ENCODE results near the gene REV3L.
"Not testable (repeated sequence)": the region's sequence is repeated elsewhere in the genome, so short reads cannot be mapped to it uniquely, and the experiment has no call there.

Gene REV3L

DNA sequence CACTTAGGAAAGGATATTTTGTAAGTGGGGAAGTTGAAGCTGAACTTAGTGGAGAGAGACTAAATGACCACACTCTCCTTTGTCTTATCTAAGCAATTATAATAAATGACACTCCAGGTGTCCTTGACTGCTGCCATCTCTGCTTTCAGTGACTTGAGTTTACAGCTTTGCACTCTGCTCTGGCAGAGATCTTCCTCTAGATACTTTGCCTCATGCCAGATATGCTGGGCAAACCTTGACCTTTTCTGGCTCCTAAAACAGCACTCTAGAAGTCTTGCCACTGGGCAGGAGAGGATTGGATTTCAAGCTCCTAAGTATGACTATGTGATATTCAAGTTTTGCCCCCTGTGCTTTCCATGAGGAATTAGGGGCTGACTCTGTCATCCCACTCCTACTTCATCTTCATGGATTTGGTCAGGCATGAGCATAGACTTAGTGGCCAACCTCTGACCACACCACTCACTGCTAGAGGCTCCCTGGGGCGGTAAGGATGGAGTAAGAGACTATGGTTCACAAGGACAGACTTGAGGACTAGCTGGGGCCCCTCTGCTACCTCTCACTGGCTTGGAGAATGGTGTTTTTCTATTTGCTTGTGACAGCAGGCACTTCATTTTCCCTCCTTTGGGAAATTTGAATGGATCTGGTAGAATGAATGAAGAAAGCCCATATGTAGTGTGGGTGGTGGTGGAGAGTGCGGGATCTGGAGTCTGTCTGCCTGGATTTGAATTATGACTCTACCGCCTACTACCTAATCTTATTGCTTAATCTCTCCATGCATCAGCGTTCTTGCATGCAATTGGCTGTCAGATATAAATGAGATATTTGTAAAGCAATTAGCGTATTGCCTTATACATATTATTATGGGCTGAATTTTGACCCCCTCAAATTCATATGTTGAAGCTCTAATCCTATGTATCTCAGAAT, 191.4 kb downstream of the REV3L start:
- no peak for DNase-seq (ENCODE audit: low read depth)

DNA sequence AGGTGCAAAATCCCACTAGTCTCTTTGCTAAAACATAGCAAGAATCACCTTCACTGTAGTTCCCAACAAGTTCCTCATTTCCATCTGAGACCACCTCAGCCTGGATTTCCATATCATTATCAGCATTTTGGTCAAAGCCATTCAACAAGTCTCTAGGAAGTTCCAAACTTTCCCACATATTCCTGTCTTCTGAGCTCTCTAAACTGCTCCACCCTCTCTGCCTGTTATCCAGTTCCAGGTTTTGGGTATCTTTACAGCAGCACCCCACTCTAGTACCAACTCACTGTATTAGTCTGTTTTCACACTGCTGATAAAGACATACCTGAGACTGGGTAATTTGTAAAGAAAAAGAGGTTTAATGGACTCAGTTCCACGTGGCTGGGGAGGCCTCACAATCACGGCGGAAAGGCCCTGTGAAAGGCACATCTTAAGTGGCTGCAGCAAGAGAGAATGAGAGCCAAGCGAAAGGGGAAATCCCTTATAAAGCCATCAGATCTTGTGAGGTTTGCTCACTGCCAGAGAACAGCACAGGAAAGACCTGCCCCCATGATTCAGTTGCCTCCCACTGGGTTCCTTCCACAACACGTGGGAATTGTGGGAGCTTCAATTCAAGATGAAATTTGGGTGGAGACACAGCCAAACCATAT, 192.2 kb downstream of the REV3L start:
- DNase-seq (ENCODE audit: low read depth): not testable (repeated sequence)

DNA sequence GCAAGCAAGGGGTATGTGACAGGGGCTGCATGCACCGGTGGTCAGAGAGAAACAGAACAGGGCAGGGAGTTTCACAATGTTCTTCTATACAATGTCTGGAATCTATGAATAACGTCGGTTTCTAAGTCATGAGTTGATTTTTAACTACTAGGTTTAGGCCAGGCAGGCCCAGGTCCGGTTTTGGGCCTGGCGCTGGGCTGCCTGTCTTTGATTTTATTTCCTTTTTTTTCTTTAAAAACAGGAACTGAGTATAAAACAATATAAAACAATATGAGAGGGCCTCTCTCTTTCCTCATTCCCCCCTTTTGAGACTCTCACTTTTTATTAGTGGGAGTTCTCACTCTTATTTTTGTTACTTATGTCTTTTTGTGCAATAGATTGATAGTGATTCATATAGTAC, 198.7 kb downstream of the REV3L start:
- DNase-seq (ENCODE audit: low read depth): not testable (repeated sequence)

DNA sequence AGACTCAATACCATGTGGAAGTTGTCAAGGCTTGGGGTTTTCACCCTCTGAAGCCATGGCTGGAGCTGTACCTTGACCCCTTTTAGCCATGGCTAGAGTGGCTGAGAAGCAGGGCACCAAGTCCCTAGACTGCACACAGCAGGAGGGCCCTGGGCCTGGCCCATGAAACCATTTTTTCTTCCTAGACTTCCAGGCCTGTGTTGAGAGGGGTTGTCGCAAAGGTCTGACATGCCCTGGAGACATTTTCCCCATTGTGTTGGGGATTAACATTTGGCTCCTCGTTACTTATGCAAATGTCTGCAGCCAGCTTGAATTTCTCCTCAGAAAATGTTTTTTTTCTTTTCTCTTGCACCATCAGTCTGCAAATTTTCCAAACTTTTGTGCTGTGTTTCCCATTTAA, 199.3 kb downstream of the REV3L start:
- DNase-seq (ENCODE audit: low read depth): no peak

DNA sequence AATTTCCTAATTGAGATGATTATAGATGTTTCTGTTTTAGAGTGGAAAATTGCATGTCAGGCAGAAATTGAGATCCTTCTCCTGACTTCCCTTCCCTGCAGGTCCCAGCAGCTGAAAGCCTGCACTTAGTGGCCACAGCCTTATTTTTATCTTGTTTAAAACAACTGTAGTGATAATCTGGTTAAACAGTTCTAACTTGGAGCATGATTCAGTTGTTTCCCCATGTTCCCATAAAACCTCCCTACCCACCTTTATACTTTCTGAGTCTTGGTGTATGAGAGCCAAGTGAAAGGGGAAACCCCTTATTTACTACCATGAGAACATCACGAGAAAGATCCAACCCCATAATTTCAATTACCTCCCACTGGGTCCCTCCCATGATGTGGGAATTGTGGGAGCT, 200.5 kb downstream of the REV3L start:
- no peak for DNase-seq (ENCODE audit: low read depth)

- no peak for DNase-seq (ENCODE audit: low read depth)
These were observed 202.5 kb downstream of the REV3L start for GRCh38 chr6:111280445-111280955.

GRCh38 chr6:111278731-111279130, 204.3 kb downstream of the REV3L start:
- DNase-seq (ENCODE audit: low read depth): no peak

DNA sequence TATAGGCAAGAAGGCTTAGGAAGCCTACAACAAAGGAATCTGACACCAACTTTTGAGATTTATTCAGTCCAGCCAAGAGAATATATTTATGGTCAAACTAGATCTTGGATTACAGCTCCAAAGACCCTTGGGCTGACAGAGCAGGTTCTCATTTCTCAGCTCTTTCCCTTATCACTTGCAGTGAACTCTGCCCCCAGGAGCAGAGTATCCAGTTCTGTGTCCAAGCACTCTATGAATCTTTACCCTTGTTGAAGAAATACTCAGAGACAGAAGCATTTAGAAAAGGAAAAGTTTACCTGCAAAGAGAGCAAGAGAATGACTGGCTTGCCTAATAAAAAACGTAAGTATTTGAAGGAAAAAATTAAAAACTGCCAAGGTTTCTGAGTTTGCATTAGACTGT, 205.2 kb downstream of the REV3L start:
- DNase-seq (ENCODE audit: low read depth): no peak

DNA sequence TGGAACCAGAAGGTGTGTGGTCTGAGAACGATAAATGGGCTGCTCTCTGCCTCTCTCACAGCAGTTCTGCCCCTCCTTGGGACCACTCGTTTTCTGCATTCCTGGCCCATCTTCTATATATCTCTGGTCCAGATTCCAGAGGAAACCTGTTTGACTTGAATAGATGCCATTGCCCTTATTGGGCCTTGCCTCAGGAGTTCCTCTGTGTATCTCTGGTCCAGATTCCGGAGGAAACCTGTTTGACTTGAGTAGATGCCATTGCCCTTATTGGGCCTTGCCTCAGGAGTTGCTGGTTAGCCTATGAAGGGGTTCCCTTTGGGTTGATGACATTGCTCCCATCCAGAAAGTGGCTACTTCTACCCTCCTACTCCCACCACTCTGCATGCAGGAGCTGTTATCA, 206.3 kb downstream of the REV3L start:
- DNase-seq (ENCODE audit: low read depth): no peak

DNA sequence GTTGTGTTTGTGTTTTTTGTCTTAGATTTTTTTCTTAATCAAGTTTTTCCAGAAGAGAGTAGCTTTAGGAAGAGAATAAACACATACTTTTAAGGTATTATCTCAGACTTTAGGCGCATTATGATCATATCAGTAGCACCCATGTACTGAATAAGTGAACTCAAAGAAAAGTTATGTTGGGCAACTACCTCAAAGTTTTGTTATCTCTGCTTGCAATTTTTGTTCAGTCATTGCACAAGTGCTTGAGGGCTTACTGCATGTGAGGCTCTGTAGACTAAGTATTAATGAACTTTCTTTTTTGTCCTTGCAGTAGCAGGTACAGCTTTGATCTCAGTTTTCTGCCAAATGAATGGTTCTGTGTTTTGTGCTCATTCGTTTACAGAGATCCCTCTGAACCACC, 206.7 kb downstream of the REV3L start:
- no peak for DNase-seq (ENCODE audit: low read depth)

GRCh38 chr6:111274593-111275217, 208.3 kb downstream of the REV3L start:
- no peak for DNase-seq (ENCODE audit: low read depth)

DNA sequence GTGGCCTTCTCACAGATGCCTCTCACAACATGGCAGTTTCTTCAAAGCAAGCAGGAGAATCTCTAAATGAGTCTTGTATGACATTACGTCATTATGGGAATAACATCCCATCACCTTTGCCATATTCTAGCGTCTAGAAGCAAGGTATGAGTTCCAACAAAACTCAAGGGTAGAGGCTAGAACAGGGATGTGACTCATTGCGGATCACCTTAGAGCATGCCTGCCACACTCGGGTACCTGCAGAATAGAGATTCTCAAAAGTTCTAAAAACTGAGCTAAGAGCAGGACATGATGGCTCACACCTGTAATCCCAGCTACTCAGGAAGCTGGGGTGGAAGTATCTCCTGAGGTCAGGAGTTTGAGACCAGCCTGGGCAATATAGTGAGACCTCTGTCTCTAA, 212.9 kb downstream of the REV3L start:
- DNase-seq (ENCODE audit: low read depth): no peak

DNA sequence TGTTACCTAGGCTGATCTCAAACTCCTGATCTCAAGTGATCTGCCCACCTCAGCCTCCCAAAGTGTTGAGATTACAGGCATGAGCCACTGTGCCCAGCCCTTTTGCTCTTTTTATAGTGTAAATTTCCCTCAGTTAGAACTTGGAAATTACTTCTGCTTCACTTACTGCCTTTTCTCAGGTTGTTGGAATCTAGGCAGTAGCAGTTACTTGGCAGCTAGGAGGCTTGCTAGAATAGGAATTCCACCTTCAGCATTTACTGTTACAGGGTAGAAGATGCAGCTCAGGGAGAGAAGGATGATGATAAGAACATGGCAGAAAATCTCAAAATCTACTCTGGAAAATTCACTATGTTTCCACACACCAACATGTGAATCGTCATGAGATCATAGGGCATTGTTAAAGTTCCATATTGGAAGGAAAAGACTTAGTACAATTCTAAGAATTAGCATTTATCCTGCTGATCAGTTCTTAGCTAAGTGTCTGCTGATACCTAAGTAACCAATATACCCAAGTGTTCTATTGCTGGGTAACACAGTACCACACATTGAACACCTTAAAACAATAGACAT, 213.5 kb downstream of the REV3L start:
- DNase-seq (ENCODE audit: low read depth): no peak

DNA sequence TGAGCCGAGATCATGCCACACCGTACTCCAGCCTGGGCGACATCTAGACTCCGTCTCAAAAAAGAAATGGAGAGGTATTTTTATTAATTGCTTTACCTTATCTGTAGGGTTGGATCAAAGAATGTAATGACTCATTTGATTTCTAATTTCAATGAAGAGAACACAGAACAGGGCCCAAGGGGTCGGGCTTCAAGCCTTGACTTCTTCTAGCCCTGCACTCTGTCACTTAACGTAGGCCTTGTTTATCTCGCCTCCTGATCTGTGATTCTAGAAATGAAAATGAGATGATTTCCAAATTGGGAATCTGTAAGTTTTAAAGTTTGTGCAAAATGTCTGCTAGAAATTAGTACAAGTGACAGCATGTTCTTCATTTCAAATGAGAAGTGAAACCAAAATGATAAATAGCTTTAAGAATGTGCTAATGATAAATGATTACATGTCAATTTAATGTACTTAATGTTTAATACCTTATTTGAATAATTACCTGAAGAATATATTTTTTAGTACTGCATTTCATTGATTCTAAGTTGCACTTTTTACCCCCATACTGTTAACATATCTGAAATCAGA, 215.2 kb downstream of the REV3L start:
- no peak for DNase-seq (ENCODE audit: low read depth)

DNA sequence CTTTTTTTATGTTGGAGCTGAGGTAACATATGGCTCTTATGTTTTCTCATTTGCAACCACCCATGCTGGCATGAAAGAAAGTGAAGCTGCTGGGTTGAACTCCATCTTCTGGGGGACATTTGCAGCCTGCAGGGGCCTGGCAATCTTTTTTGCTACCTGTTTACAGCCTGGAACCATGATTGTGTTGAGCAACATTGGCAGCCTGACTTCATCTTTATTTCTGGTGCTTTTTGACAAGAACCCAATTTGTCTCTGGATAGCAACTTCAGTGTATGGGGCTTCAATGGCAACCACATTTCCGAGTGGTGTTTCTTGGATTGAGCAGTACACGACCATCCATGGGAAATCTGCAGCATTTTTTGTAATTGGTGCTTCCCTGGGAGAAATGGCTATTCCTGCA, 216.7 kb downstream of the REV3L start:
- no peak for DNase-seq (ENCODE audit: low read depth)

DNA sequence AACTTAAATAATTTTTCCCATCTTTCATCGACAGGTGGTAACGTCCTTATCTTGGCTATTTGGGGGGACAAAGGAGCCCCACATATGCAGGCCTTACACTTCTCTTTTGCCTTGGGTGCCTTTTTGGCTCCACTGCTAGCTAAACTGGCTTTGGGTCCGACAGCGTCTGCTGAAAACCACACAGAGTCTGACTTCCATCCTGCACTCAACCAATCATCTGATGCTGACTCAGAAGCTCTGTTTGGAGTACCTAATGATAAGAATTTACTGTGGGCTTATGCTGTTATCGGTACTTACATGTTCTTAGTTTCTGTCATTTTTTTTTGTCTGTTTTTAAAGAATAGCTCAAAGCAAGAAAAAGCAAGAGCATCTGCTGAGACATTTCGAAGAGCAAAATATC, 217.2 kb downstream of the REV3L start:
- DNase-seq (ENCODE audit: low read depth): no peak

DNA sequence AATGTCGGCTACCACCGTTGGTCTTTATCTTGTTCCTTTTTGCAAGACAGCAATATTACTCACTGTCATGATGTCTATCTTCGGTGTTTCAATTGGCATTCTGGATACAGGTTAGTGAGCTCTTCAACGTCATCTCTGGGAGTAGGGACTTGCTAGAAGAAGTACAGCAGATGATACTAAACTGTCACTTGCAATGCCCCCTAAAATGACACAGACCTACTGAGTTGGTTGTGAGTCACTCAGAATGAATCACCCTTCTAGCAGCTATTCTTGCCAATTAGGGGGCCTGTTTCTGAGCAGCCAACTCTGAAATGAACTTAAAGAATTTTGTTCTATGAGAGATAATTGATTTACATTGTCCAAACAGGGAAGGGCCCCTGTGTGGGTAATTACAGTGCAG, 219.2 kb downstream of the REV3L start:
- no peak for DNase-seq (ENCODE audit: low read depth)

DNA sequence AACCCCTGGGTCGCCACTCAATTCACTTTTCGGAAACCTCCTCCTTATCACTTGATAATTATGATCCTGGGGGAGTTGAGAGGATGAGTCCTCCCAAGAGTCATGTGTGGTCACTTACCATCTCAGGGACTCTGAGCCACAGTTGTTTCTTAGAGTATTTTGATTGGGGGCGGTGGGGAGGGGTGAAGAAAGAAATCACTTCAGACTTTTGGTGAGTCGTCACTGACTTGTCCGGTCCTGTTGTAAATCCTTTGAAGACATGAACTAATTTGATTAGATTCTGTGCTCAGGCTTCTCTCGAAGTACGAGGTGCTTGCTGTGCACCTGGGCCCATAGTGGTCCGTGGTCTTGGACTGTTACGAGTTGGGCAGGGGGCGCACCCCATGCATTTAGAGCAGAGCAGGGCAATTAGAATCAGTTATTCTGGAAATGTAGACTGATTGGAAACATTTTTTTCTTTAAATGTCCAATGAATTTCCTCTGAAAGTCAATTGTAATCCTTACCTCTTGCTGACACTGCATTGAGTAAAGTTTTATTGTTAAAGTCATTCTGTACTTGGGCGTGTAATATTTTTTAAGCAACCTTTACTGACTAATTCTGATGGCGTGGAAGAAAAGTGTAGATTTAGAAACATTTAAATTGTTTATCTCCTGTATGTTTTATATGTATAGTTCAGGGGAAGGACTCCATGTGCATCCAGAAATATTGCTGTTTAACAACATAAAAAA, 222.3 kb downstream of the REV3L start:
- DNase-seq (ENCODE audit: low read depth): no peak

GRCh38 chr6:111259089-111259831, 223.8 kb downstream of the REV3L start:
- DNase-seq (ENCODE audit: low read depth): peak; percentile 97

DNA sequence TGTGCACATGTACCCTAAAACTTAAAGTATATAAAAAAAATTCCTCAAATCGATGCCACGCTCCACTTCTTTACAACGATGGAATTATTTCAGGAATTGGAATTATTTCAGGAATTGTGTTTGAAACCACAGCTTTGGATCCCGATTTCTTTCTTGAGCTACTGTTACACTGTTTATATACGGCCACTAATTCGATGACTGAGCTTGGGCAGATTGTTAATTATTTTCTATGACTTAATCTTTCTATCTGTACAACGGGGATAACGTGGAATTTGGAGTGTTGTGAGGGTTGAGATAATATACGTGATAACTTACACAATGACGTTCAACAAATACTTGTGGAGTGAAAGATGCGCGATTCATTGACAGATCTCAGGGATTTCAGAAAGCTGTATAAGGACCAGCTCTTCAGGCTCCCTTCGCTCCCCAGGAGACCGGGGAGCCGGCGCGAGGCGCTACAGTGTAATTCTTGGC, 224.4 kb downstream of the REV3L start:
- no peak for DNase-seq (ENCODE audit: low read depth)

DNA sequence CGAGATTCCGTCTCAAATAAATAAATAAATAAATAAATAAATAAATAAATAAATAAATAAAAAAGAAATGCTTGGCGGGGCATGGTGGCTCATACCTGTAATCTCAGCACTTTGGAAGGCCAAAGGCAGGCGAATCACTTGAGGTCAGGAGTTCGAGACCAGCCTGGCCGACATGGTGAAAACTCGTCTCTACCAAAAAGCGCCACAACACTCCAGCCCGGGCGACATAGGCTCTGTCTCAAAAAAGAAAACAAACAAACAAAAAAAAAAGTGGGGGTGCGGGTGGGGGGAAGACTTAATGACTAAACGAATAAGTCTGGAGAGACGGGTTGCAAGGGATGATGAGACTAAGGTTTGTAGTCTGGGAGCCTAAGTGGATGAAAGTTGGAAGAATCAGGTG, 225.0 kb downstream of the REV3L start:
- DNase-seq (ENCODE audit: low read depth): no peak
